ENCODE results near the gene UBR4.

The UBR4 gene

GRCh38 chr1:19070891-19071621 lies 139.0 kb downstream of the UBR4 start:
- H3K4me3 ChIP-seq = no peak overlapping the region
- no peak overlapping the region for H3K4me2 ChIP-seq
- no peak overlapping the region for H3K9ac ChIP-seq
- TF ChIP-seq Cebpa-rat (IDR thresholded peaks at IDR 0.05) = no peak
- no peaks in the 10 kb centered on the region for H3K9me3 ChIP-seq
- no peak overlapping the region for H3K27ac ChIP-seq
- peaks cover 56% of the 10 kb centered on the region for H3K4me1 ChIP-seq
- H4K20me1 ChIP-seq = peaks cover 18% of the 10 kb centered on the region
- H3K36me3 ChIP-seq = peaks cover 37% of the 10 kb centered on the region
- H3K27me3 ChIP-seq = no peaks in the 10 kb centered on the region

GRCh38 chr1:19070197-19070651 lies 139.8 kb downstream of the UBR4 start:
- Histone ChIP-seq H3K9me3 (no peaks in the 10 kb centered on the region), H4K20me1 (peaks cover 10% of the 10 kb centered on the region), H3K27me3 (no peaks in the 10 kb centered on the region), H3K9ac (no peak overlapping the region), H3K27ac (no peak overlapping the region), H3K4me1 (peaks cover 47% of the 10 kb centered on the region), H3K36me3 (peaks cover 29% of the 10 kb centered on the region), H3K4me3 (no peak overlapping the region), H3K4me2 (no peak overlapping the region)
- TF ChIP-seq Cebpa-rat (IDR thresholded peaks at IDR 0.05) = no peak

GRCh38 chr1:19068639-19069276 lies 141.3 kb downstream of the UBR4 start:
- Histone ChIP-seq H3K9me3 (no peaks in the 10 kb centered on the region), H4K20me1 (no peaks in the 10 kb centered on the region), H3K4me3 (no peak overlapping the region), H3K36me3 (peaks cover 14% of the 10 kb centered on the region), H3K4me2 (peak overlapping the region; percentile 63), H3K9ac (no peak overlapping the region; the same call in 1 of the 2 replicates), H3K4me1 (peaks cover 33% of the 10 kb centered on the region), H3K27ac (peak overlapping the region; percentile 53; the same call in 1 of the 2 replicates), H3K27me3 (no peaks in the 10 kb centered on the region)
- TF ChIP-seq Cebpa-rat (IDR thresholded peaks at IDR 0.05) = no peak

GRCh38 chr1:19067912-19068638 lies 142.0 kb downstream of the UBR4 start:
- Histone ChIP-seq H3K4me3 (no peak overlapping the region), H3K9ac (no peak overlapping the region; the same call in 1 of the 2 replicates), H3K27me3 (no peaks in the 10 kb centered on the region), H3K36me3 (peaks cover 8% of the 10 kb centered on the region), H3K4me1 (peaks cover 28% of the 10 kb centered on the region), H3K4me2 (peak overlapping the region; percentile 63), H3K9me3 (no peaks in the 10 kb centered on the region; the same call in 1 of the 2 replicates), H4K20me1 (no peaks in the 10 kb centered on the region), H3K27ac (peak overlapping the region; percentile 53)
- TF ChIP-seq Cebpa-rat (IDR thresholded peaks at IDR 0.05) = no peak

GRCh38 chr1:19067182-19067911 lies 142.7 kb downstream of the UBR4 start:
- Histone ChIP-seq H3K27ac (peak overlapping the region; percentile 53; the same call in 1 of the 2 replicates), H3K4me3 (no peak overlapping the region), H3K9ac (no peak overlapping the region), H3K9me3 (peaks cover 6% of the 10 kb centered on the region), H3K4me1 (peaks cover 28% of the 10 kb centered on the region), H3K27me3 (no peaks in the 10 kb centered on the region), H3K36me3 (peaks cover under 1% of the 10 kb centered on the region; the same call in 1 of the 2 replicates), H4K20me1 (no peaks in the 10 kb centered on the region), H3K4me2 (peak overlapping the region; percentile 63)
- TF ChIP-seq Cebpa-rat (IDR thresholded peaks at IDR 0.05) = no peak

GRCh38 chr1:19066874-19067181 lies 143.2 kb downstream of the UBR4 start:
- Histone ChIP-seq H3K4me2 (no peak overlapping the region), H3K9ac (no peak overlapping the region), H3K27me3 (no peaks in the 10 kb centered on the region), H3K4me1 (peaks cover 28% of the 10 kb centered on the region), H4K20me1 (no peaks in the 10 kb centered on the region), H3K36me3 (no peaks in the 10 kb centered on the region), H3K4me3 (no peak overlapping the region), H3K9me3 (peaks cover 6% of the 10 kb centered on the region), H3K27ac (peak overlapping the region; percentile 14; the same call in 1 of the 2 replicates)
- TF ChIP-seq Cebpa-rat (IDR thresholded peaks at IDR 0.05) = no peak

- Histone ChIP-seq H3K4me3 (no peak overlapping the region), H3K4me2 (no peak overlapping the region), H3K9me3 (peaks cover 6% of the 10 kb centered on the region), H3K27ac (peak overlapping the region; percentile 14; the same call in 1 of the 2 replicates), H3K4me1 (peaks cover 28% of the 10 kb centered on the region), H4K20me1 (no peaks in the 10 kb centered on the region), H3K27me3 (no peaks in the 10 kb centered on the region), H3K36me3 (no peaks in the 10 kb centered on the region), H3K9ac (no peak overlapping the region)
- TF ChIP-seq Cebpa-rat (IDR thresholded peaks at IDR 0.05) = no peak
Observed at GRCh38 chr1:19066248-19066873, 143.7 kb downstream of the UBR4 start.

- Histone ChIP-seq H3K9me3 (peaks cover 6% of the 10 kb centered on the region), H3K4me2 (no peak overlapping the region), H3K36me3 (no peaks in the 10 kb centered on the region), H3K27me3 (no peaks in the 10 kb centered on the region), H3K4me1 (peaks cover 28% of the 10 kb centered on the region), H3K27ac (no peak overlapping the region; the same call in 1 of the 2 replicates), H3K4me3 (no peak overlapping the region), H4K20me1 (no peaks in the 10 kb centered on the region), H3K9ac (no peak overlapping the region)
- no peak for TF ChIP-seq Cebpa-rat (IDR thresholded peaks at IDR 0.05)
Observed at GRCh38 chr1:19065526-19066247, 144.4 kb downstream of the UBR4 start.

Measured in BLaER1 (cell line).